Cardiac septum (tissue), 1 donor: ENCODE data around the gene SGO2. TPM values are rescaled to one million over a fixed set of nuclear protein-coding genes. Genes with fewer than 3 reads are reported as not detected.
"Not testable (repeated sequence)": the region's sequence is repeated elsewhere in the genome, so short reads cannot be mapped to it uniquely, and the experiment has no call there.

Experiments
- DNase-seq: peaks from one replicate; pipeline ENCODE4 v3.0.0-alpha.2; 2020; ENCODE audit warnings: low spot score
- intact Hi-C: fragments of 100-400 bp; cut with DNase I; formaldehyde crosslinking; loops from one replicate; pipeline ENCODE4 v1.14.0; 2022
- total RNA-seq: library from RNA; stranded (reverse); fragmentation: NEBNext Ultra II Directional; extraction: Animal tissue kit (Norgen Biotek cat#: 25700); gene quantifications from one replicate; pipeline ENCODE4 v1.2.1, GENCODE V29; 2021
- donor health status: DM: no; HTN: no; CAD: no.

SGO2 gene
- total RNA-seq, 1 donor from 2014 or later: 0.94 TPM

- no peak for DNase-seq
- intact Hi-C loops: no loop called here
These were observed 10.9 kb upstream of the SGO2 start for GRCh38 chr2:200515155-200515554.

- intact Hi-C loops: no loop called here
- no peak for DNase-seq
These were observed 2.8 kb upstream of the SGO2 start for GRCh38 chr2:200523158-200523557.

- no peak for DNase-seq
- intact Hi-C loops: no loop called here
These were observed 2.4 kb upstream of the SGO2 start for GRCh38 chr2:200523604-200524003.

- DNase-seq: no peak
- intact Hi-C loops: no loop called here
These were observed 941 bp upstream of the SGO2 start for GRCh38 chr2:200525066-200525465.

GRCh38 chr2:200525551-200525881 lies 491 bp upstream of the SGO2 start:
- DNase-seq: no peak
- intact Hi-C loops: no loop called here

DNA sequence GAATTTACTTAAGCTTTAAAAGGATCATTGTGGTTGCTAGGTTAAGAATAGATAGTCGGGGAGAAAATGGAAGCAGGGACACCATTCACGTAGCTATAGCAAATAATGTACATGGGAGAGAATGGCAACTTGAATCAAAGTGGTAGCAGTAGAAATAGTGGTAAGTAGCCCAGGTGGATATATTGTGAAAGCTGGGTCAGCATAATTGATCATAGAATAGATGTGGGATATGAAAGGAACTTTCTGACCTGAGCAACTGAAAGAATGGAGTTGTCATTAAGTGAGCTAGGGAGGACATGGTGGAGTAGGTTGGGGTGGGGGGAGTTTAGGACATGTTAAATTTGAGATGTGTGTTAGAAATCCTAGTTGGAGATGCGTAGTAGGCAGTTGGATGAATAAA lies 2.2 kb downstream of the SGO2 start:
- intact Hi-C loops: no loop called here
- no peak for DNase-seq

GRCh38 chr2:200533754-200534153 lies 7.7 kb downstream of the SGO2 start:
- intact Hi-C loops: no loop called here
- no peak for DNase-seq

DNA sequence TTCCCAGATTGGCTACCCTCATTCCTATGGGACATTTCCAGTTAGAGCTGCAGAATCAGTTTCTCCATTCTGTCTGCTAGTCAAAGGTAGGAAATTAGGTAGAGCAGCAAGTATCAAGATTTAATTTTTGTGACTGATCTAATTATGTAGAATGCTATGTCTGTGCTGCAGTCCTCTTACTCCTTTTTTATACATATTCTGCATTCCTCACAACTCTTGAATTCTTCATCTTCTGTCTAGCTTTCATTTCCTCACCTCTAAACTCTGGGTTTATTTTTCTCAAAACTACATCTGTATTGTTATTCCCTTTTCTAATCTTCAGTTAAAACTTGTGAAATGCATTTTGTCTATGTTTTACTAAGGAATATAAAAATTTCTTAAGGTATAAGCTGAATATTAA lies 8.6 kb downstream of the SGO2 start:
- intact Hi-C loops: no loop called here

GRCh38 chr2:200538139-200538538 lies 12.1 kb downstream of the SGO2 start:
- DNase-seq: no peak
- intact Hi-C loops: no loop called here

More for the DNA sequence above, 8.6 kb downstream of the SGO2 start:
- no peak for DNase-seq

DNA sequence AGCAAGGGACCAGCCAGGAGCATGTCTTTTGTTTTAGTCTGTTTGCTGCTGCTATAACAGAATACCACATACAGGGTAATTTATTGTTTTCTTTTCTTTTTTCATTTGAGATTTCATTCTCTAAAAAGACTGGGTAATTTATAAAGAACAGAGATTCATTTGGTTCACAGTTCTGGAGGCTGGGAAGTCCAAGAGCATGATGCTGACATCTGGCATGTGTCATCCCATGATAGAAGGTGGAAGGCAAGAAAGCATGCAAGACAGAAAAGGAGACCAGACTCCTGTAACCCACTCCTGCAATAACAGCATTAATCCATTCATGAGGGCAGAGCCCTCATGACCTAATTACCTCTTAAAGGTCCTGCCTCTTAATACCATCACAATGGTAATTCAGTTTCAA lies 14.8 kb downstream of the SGO2 start:
- no peak for DNase-seq
- intact Hi-C loops: no loop called here

DNA sequence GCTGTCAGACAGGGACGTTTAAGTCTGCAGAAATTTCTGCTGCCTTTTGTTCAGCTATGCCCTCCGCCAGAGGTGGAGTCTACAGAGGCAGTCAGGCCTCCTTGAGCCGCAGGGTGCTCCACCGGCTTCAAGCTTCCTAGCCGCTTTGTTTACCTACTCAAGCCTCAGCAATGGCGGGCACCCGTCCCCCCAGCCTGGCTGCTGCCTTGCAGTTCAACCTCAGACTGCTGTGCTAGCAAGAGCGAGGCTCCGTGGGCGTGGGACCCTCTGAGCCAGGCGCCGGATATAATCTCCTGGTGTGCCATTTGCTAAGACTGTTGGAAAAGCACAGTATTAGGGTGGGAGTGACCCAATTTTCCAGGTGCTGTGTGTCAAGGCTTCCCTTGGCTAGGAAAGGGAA lies 40.6 kb downstream of the SGO2 start:
- intact Hi-C loops, DNase-seq: not testable (repeated sequence)

DNA sequence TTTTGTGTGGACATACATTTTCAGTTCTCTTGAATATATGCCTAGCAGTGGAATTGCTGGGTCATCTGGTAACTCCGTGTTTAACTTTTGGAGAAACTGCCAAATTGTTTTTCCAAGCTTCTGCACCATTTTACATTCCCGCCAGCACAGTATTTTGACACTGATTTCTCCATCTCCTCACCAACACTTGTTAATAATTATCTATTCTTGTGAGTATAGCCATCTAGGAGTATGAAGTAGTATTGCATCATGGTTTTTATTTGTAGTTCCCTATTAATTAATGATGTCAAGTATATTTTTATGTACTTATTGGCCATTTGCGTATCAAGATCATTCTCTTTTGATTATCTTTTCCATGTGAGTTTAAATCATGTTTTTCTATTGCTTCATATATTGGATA lies 41.9 kb downstream of the SGO2 start:
- no peak for DNase-seq
- intact Hi-C loops: no loop called here

- intact Hi-C loops: loop anchor here (5.0 kb wide), 1 partner anchor 126 kb away; no protein-coding TSS in a partner anchor
- DNase-seq: no peak
These were observed 50.0 kb downstream of the SGO2 start for GRCh38 chr2:200575957-200576356.

GRCh38 chr2:200577027-200577426 lies 51.0 kb downstream of the SGO2 start:
- DNase-seq: no peak
- intact Hi-C loops: loop anchor here (5.0 kb wide), 1 partner anchor 125 kb away; no protein-coding TSS in a partner anchor

DNA sequence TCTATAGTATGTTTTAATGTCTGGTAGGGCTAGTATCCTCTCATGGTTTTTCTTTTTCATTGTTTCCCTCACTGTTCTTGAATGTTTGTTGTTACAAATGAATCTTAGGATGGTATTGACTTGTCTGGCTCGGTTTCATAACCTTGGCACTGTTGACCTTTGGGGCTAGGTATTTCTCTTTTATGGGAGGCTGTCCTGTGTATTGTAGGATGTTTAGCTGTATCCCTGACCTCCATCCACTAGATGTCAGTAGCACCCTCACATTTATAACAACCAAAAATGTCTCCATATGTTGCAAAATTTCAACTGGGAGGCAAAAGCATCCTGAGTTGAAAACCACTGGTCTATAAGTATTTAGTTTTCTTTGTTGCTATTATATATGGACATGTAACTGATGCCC lies 52.8 kb downstream of the SGO2 start:
- DNase-seq: no peak
- intact Hi-C loops: loop anchor here (5.0 kb wide), 1 partner anchor 124 kb away; no protein-coding TSS in a partner anchor

- DNase-seq: no peak
- intact Hi-C loops: no loop called here
These were observed 58.6 kb downstream of the SGO2 start for GRCh38 chr2:200584639-200585038.

GRCh38 chr2:200585340-200585729 lies 59.3 kb downstream of the SGO2 start:
- DNase-seq: no peak
- intact Hi-C loops: no loop called here

GRCh38 chr2:200585730-200586643 lies 60.0 kb downstream of the SGO2 start, which contains the start of gene AOX1:
Gene AOX1 (plus strand): TSS chr2:200586014. CDS start chr2:200586109, 95 bp downstream.
- intact Hi-C loops: no loop called here
- DNase-seq: peak; percentile 78

DNA sequence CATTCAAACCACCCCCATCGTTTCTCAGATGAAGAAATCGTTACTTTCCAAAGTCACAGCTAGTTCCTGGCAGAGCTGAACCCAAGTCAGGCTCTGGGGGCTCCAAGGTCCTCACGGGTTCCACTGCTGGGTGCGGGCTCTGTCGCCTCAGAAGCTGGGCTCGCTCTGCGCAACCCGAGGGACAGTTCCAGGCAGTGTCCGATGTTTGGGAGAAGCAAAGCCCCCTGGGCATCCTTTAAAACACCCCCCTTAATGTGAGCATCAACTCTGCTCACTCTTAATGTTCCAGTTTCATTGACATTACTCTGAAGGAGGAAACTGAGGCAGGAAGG lies 60.6 kb downstream of the SGO2 start:
- DNase-seq: no peak
- intact Hi-C loops: no loop called here

- intact Hi-C loops: no loop called here
- DNase-seq: no peak
These were observed 61.1 kb downstream of the SGO2 start for GRCh38 chr2:200587007-200587616.

- DNase-seq: no peak
- intact Hi-C loops: no loop called here
These were observed 62.2 kb downstream of the SGO2 start for GRCh38 chr2:200588076-200588678.
